ENCODE measurements around the gene VWA3B.

GRCh38 chr2:98295721-98296414 lies 208.9 kb downstream of the VWA3B start:
- TF ChIP-seq CTCF (IDR thresholded peaks at IDR 0.05) = no peak
- TF ChIP-seq POLR2A (IDR thresholded peaks at IDR 0.05) = no peak

Data from body of pancreas (tissue), 4 donors.